OCI-LY7 (cell line): Measurements from ENCODE around the gene RELB.

Experiments used
- CTCF ChIP-seq: fragments of 200-600 bp; sonication (generic); conservative IDR thresholded peaks from 2 replicates; pipeline ENCODE4 v1.5.1; 2014; ENCODE audit warnings: mild to moderate bottlenecking, antibody characterized with exemption, low read length, moderate library complexity, mixed read lengths
- EZH2phosphoT487 ChIP-seq: fragments of 200-600 bp; sonication (generic); IDR thresholded peaks from 2 replicates; pipeline ENCODE4 v1.6.1; 2018; ENCODE audit warnings: low read depth, borderline replicate concordance, mild to moderate bottlenecking, mixed run types, antibody characterized with exemption, low read length, moderate library complexity, mixed read lengths

GRCh38 chr19:45040059-45040771 lies 39.0 kb downstream of the RELB start:
- no peak for TF ChIP-seq CTCF
- no peak for TF ChIP-seq EZH2phosphoT487
